NOMO-1 (cell line): ENCODE results near the gene HOXB13.
A peak's percentile ranks its signal among the peaks of the same experiment; 100 is the strongest.
"Not testable (repeated sequence)": the region's sequence is repeated elsewhere in the genome, so short reads cannot be mapped to it uniquely, and the experiment has no call there.

Source experiments
- DNase-seq, 2 experiments: peaks; one replicate each; lab custom pipeline; 2025; ENCODE audit not compliant: unreplicated experiment in 2 of 2; lab: John Stamatoyannopoulos, UW

Gene HOXB13

GRCh38 chr17:48726916-48727286, 1.6 kb downstream of the HOXB13 start:
- no peak for DNase-seq

GRCh38 chr17:48726114-48726915, 2.2 kb downstream of the HOXB13 start:
- no peak for DNase-seq

- no peak for DNase-seq
These were observed 3.1 kb downstream of the HOXB13 start for GRCh38 chr17:48725288-48726064.

- peak in 1 of 2 experiments; percentile 9 for DNase-seq
These were observed 3.6 kb downstream of the HOXB13 start for GRCh38 chr17:48725004-48725287.

GRCh38 chr17:48724251-48725003, 4.1 kb downstream of the HOXB13 start:
- DNase-seq, result peak; percentile 56 to 69

- DNase-seq, result peak in 1 of 2 experiments; percentile 14
These were observed 4.9 kb downstream of the HOXB13 start for GRCh38 chr17:48723423-48724250.

- DNase-seq, result peak in 1 of 2 experiments; percentile 4
These were observed 5.6 kb downstream of the HOXB13 start, which contains the start of gene PRAC2 for GRCh38 chr17:48722915-48723422. PRAC2 (plus strand) TSS chr17:48723185; CDS start chr17:48724411, 1,226 bp downstream.

GRCh38 chr17:48722201-48722907, 6.2 kb downstream of the HOXB13 start, which contains the start of gene PRAC1:
PRAC1 (minus strand) TSS chr17:48722518; CDS start chr17:48722392, 126 bp downstream.
- DNase-seq, result no peak

- DNase-seq, result no peak
These were observed 7.5 kb downstream of the HOXB13 start for GRCh38 chr17:48721009-48721402.

GRCh38 chr17:48720266-48721008, 8.1 kb downstream of the HOXB13 start:
- no peak for DNase-seq

- no peak for DNase-seq
These were observed 8.8 kb downstream of the HOXB13 start for GRCh38 chr17:48719642-48720265.

- no peak for DNase-seq
These were observed 9.5 kb downstream of the HOXB13 start for GRCh38 chr17:48718761-48719641.

- DNase-seq, result no peak
These were observed 10.3 kb downstream of the HOXB13 start for GRCh38 chr17:48718227-48718760.

- peak in 1 of 2 experiments; percentile 8 for DNase-seq
These were observed 11.0 kb downstream of the HOXB13 start for GRCh38 chr17:48717367-48718226.

GRCh38 chr17:48716549-48716948, 12.0 kb downstream of the HOXB13 start:
- DNase-seq, result not testable (repeated sequence)
